ENCODE measurements around the gene PLEKHA6. TPM values are rescaled to one million over a fixed set of nuclear protein-coding genes. Genes with fewer than 3 reads are reported as not detected.

Gene PLEKHA6
- total and polyA plus RNA-seq, 2 of the 4 experiments (the other 2 are of a cell fraction), result 8.2 to 19.9 TPM

GRCh38 chr1:204191456-204191855, 168.3 kb downstream of the PLEKHA6 start:
- H4K20me1 ChIP-seq (ENCODE audit: insufficient read depth, low read length), result no peaks in the 10 kb centered on the region
- no peak overlapping the region for H2AK5ac ChIP-seq (ENCODE audit: low read depth, low read length)
- H2BK15ac ChIP-seq (ENCODE audit: low read depth, low read length), result peak overlapping the region; percentile 35; the same call in 1 of the 3 replicates
- no peaks in the 10 kb centered on the region for H3K36me3 ChIP-seq (ENCODE audit: control insufficient read depth, insufficient read depth, low read length)
- H2AFZ ChIP-seq (replicated peaks; ENCODE audit: low read length, poor library complexity), result peak overlapping the region; percentile 43
- H3K4me1 ChIP-seq (ENCODE audit: control insufficient read depth, insufficient read depth, low read length), result peaks cover 24% of the 10 kb centered on the region
- no peak overlapping the region; the same call in 1 of the 2 replicates for H3K4ac ChIP-seq (ENCODE audit: low read depth, low read length)
- H3K9ac ChIP-seq (ENCODE audit: low read depth, low read length), result no peak overlapping the region
- no peak overlapping the region for H3K56ac ChIP-seq (ENCODE audit: extremely low read depth, insufficient read depth, low read length)
- DNase-seq (no peak), ATAC-seq (ENCODE audit: low read depth) (no peak)
- H2AK9ac ChIP-seq (replicated peaks; ENCODE audit: low read depth, low read length, poor library complexity), result no peak overlapping the region
- dilution Hi-C loops (cut with HindIII; ENCODE audit: low sequenced_read_pairs, unreplicated experiment), result no loop called here
- peaks cover 6 to 14% of the 10 kb centered on the region in 2 experiments; a peak in 3 of 4 replicates for H3K79me1 ChIP-seq (ENCODE audit: low read depth in 1 of 2, low read length in 2 of 2)
- no peak overlapping the region for H3K4me3 ChIP-seq (ENCODE audit: insufficient read depth, low read depth, low read length)
- H4K91ac ChIP-seq (ENCODE audit: insufficient read depth, low read depth, low read length), result no peak overlapping the region
- no peak overlapping the region for H3K23ac ChIP-seq (ENCODE audit: low read depth, low read length)
- H3K4me2 ChIP-seq (ENCODE audit: low read depth, low read length), result no peak overlapping the region
- peaks cover 3% of the 10 kb centered on the region; the same call in 1 of the 2 replicates for H3K27me3 ChIP-seq (ENCODE audit: control insufficient read depth, insufficient read depth, low read length)
- no peak overlapping the region for H3K18ac ChIP-seq (ENCODE audit: low read depth, low read length)
- CTCF ChIA-PET, result interaction anchor here (0.6 to 1.2 kb wide), 2 partner anchors 167 to 207 kb away, joined by 3 to 5 read pairs; no protein-coding TSS in a partner anchor
- peak overlapping the region; percentile 11 for H2BK5ac ChIP-seq (ENCODE audit: low read depth, low read length, poor library complexity, severe bottlenecking)
- in situ Hi-C loops (cut with MboI; ENCODE audit: low sequenced_read_pairs), result no loop called here
- no peak overlapping the region for H3K27ac ChIP-seq (ENCODE audit: insufficient read depth, low read length)
- TF ChIP-seq RFX5 (IDR thresholded peaks at IDR 0.05; ENCODE audit: low read depth, low read length) (no peak), RAD21 (IDR thresholded peaks at IDR 0.05; ENCODE audit: low read length) (no peak), SMC3 (IDR thresholded peaks at IDR 0.05; ENCODE audit: low read depth, low read length) (no peak), USF2 (IDR thresholded peaks at IDR 0.05; ENCODE audit: low read depth, low read length) (no peak), MAFK (IDR thresholded peaks at IDR 0.05; ENCODE audit: low read depth, low read length) (no peak), CEBPB (IDR thresholded peaks at IDR 0.05; ENCODE audit: low read depth, low read length) (no peak), BHLHE40 (IDR thresholded peaks at IDR 0.05; ENCODE audit: low read depth, low read length) (no peak), RCOR1 (IDR thresholded peaks at IDR 0.05; ENCODE audit: insufficient replicate concordance, low read length) (no peak), MXI1 (IDR thresholded peaks at IDR 0.05; ENCODE audit: borderline replicate concordance, low read depth, low read length) (no peak), CHD1 (IDR thresholded peaks at IDR 0.05; ENCODE audit: low read depth, low read length) (no peak), NFE2L2 (IDR thresholded peaks at IDR 0.05; ENCODE audit: low read depth, low read length) (no peak), MAZ (IDR thresholded peaks at IDR 0.05; ENCODE audit: borderline replicate concordance, low read depth, low read length) (no peak), POLR2A (IDR thresholded peaks at IDR 0.05; ENCODE audit: low read depth, low read length) (no peak), FOS (IDR thresholded peaks at IDR 0.05; ENCODE audit: low read depth, low read length) (no peak)
- TF ChIP-seq, protein P1, sequence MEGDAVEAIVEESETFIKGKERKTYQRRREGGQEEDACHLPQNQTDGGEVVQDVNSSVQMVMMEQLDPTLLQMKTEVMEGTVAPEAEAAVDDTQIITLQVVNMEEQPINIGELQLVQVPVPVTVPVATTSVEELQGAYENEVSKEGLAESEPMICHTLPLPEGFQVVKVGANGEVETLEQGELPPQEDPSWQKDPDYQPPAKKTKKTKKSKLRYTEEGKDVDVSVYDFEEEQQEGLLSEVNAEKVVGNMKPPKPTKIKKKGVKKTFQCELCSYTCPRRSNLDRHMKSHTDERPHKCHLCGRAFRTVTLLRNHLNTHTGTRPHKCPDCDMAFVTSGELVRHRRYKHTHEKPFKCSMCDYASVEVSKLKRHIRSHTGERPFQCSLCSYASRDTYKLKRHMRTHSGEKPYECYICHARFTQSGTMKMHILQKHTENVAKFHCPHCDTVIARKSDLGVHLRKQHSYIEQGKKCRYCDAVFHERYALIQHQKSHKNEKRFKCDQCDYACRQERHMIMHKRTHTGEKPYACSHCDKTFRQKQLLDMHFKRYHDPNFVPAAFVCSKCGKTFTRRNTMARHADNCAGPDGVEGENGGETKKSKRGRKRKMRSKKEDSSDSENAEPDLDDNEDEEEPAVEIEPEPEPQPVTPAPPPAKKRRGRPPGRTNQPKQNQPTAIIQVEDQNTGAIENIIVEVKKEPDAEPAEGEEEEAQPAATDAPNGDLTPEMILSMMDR (conservative IDR thresholded peaks at IDR 0.05; ENCODE audit: low read depth, low read length), result no peak
- POLR2A ChIA-PET (ENCODE audit: unreplicated experiment), result no interaction called here
- 0 out of 4 replicates have a peak overlapping the region, but pooled peaks of 1 of the 2 experiments have one; percentile 7 for H4K8ac ChIP-seq (ENCODE audit: low read depth in 2 of 2, low read length in 2 of 2)
- intact Hi-C loops (cut with micrococcal nuclease), result no loop called here
- 0 out of 2 replicates have a peak overlapping the region, but pooled peaks have one; percentile 32 for H2BK20ac ChIP-seq (ENCODE audit: low read depth, low read length)
- H3K9me1 ChIP-seq (ENCODE audit: insufficient read depth, low read length), result peaks cover 17% of the 10 kb centered on the region
- BruUV-seq (replicated peaks), result no TSS peak
- no peak overlapping the region for H4K5ac ChIP-seq (ENCODE audit: low read depth, low read length)
- peak overlapping the region; percentile 15; the same call in 1 of the 2 replicates for H2BK120ac ChIP-seq (ENCODE audit: low read depth, low read length)
- H3K14ac ChIP-seq (replicated peaks; ENCODE audit: low read depth, low read length), result no peak overlapping the region
- no peaks in the 10 kb centered on the region for H3K9me3 ChIP-seq (ENCODE audit: control insufficient read depth, insufficient read depth, low read length)
- 94% methylated on average over 2 of the region's 7 CpGs; no CpG with 5 or more reads in 1 of the 2 experiments for WGBS, 2 experiments (ENCODE audit: extremely low coverage in 2 of 2, insufficient read length in 1 of 2)

Data from IMR-90 (cell line).